ENCODE measurements around the gene ZNF646.

The ZNF646 gene

GRCh38 chr16:31128711-31129567 is 54.7 kb downstream of the ZNF646 start:
- DNase-seq (ENCODE audit: extremely low read depth in 1 of 2, low read depth in 1 of 2): no peak

GRCh38 chr16:31129568-31130335 is 55.5 kb downstream of the ZNF646 start:
- no peak for DNase-seq (ENCODE audit: extremely low read depth in 1 of 2, low read depth in 1 of 2)

GRCh38 chr16:31130336-31130891 is 56.2 kb downstream of the ZNF646 start:
- DNase-seq (ENCODE audit: extremely low read depth in 1 of 2, low read depth in 1 of 2): no peak

GRCh38 chr16:31130899-31131298 is 56.7 kb downstream of the ZNF646 start:
- DNase-seq (ENCODE audit: extremely low read depth in 1 of 2, low read depth in 1 of 2): no peak

DNA sequence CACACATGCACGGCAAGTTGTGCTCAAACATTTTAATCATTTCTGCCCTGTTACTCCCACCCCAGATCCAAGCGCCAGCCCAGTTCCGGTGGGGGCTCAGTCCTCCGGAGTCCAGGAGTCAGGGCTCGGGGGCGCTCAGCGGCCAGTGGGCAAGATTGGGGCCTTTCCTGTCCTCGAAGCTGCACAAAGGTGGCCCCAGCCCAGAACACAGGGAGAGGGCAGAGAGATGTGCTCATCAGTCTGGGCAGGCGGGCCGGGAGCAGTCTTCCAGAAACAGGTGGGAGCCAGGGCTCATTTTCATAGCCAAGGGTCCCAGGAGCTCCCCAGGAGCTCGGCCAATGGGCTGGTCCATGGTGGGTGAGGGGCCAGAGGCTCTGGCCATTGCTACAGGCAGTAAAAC is 57.2 kb downstream of the ZNF646 start:
- no peak for DNase-seq (ENCODE audit: extremely low read depth in 1 of 2, low read depth in 1 of 2)

DNA sequence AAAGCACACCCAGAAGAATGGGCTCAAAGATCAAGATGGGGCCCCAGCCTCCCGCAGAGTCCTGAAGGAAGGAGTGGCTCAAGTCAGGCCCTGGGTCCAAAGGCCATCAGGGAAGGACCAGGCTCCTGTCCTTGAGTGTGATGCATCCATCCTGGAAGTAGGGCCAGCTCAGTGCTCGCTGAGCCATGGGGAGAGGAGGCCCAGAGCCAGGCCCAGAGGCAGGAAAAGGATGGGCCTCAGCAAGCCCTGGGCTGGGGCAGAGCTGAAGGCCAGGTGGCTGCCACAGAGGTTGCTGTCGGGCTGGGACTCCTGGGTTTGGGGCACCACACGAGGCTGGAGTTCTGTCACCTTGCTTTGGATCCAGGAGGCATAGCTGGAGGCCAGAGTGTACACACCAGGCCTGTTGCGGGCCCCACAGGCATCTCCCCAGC is 57.6 kb downstream of the ZNF646 start:
- no peak for DNase-seq (ENCODE audit: extremely low read depth in 1 of 2, low read depth in 1 of 2)

DNA sequence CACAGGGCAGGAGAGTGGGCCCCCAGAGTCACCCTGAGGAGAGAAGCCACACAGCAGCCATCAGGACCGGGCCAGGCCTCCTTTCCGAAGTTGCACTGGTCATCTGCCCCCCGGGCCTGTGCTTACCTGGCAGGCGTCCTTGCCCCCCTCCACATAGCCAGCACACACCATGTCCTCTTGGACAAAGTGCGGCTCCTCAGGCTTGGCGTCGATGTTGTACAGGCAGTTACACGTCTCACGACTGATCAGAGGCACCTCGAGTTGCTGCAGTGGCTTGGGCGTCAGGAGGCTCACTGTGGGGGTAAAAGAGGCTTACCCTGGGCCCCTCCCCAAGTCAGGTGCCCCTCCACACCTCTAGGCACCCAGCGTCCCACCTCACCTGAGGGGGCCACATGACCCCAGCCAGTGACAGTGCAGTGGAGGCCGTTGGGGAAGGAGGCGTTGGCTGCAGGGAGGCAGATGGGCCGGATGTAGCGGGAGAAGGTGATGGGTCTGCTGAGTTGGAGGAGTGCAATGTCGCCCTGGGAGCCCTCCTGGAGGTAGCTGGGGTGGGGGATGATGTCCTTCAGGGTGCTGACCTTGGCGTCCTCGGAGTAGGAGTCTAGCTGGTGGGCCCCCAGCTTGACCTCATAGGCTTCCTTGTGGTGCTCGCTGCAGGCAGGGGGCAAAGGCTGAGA is 58.2 kb downstream of the ZNF646 start:
- DNase-seq (ENCODE audit: extremely low read depth in 1 of 2, low read depth in 1 of 2): no peak

DNA sequence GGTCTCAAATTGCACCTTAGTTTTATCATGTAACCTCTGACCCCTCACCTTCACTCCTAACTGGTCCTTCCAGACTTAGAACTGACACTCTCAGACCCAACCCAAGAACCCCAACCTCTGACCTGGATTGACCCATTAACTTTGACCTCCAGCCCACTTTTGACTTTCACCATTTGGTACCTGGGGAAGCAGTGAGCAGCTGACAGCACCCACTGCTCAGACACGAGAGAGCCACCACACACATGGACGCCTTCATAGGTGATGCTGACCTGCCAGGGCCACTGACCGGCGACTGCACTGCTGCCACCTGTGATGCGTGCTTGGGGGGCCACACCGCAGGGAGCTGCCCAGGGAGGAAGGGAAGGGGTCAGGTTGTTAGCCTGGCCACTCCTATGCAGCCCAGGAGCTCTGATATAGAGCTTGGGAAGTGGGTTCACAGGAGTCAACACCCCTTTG is 58.9 kb downstream of the ZNF646 start:
- DNase-seq (ENCODE audit: extremely low read depth in 1 of 2, low read depth in 1 of 2): no peak

All from stimulated activated CD8-positive, alpha-beta memory T cell treated with anti-CD3 and anti-CD28 coated beads, Interleukin-7, amount 100 ng/mL, for 48 hours (primary cell).